Stimulated activated CD8-positive, alpha-beta memory T cell treated with anti-CD3 and anti-CD28 coated beads, Interleukin-15, amount 100 ng/mL, for 24 hours (primary cell): ENCODE measurements around the gene LAMTOR1.

Experiments used
- DNase-seq: peaks from one replicate; pipeline ENCODE4 v3.0.0-alpha.2; 2020; ENCODE audit warnings: low read depth

Gene LAMTOR1

GRCh38 chr11:72119198-72119597 is 16.1 kb upstream of the LAMTOR1 start:
- no peak for DNase-seq

- no peak for DNase-seq
These were observed 13.1 kb upstream of the LAMTOR1 start for GRCh38 chr11:72116019-72116755.

- no peak for DNase-seq
These were observed 11.5 kb upstream of the LAMTOR1 start for GRCh38 chr11:72114570-72114969.

GRCh38 chr11:72112978-72113808 is 10.1 kb upstream of the LAMTOR1 start:
- DNase-seq = no peak

DNA sequence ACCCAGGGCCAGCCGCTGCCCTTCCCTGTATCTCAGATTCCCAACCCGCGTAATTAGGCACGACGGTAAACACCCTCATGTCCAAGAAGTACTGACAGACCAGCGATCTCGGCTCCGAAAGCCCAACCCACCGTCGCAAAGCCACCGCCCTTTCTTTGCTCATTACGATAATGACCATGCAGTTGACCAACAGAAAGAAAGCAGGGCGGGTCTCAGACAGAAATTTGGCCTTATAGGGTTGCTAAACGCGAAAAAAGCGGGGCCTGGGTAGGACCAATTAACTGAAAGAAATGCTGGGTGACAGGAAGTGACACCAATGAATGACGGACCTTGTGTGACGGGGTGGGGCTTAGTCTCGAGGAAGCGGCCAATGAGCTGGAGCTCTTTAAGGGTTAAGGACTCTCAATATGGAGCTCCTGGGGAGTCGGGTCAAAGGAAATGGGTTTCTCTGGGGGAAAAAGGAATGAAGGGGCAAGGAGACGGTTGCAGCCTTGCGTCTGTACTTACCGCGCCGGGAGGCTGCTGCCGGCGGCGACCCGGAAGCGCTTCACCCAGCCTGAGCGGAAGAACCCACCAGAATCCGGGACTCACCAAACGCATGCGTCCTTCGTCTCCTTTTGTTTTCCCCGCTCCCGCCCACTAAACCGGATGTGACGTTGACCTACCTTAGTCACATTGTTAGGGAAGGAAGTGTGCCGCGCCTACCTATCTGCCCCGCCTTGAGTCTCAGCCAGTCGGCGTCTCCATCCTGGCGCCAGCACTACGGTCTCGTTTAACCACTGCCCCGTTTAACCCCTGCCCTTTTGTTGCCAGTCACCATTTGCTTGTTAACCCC is 9.3 kb upstream of the LAMTOR1 start, which contains the start of gene ANAPC15:
ANAPC15 (minus strand) TSS at position 553 of the 835 bp plus-strand sequence. CDS start 1,419 bp downstream, outside the sequence.
- peak; percentile 95 for DNase-seq

- DNase-seq = no peak
These were observed 8.4 kb upstream of the LAMTOR1 start for GRCh38 chr11:72111300-72112142.

DNA sequence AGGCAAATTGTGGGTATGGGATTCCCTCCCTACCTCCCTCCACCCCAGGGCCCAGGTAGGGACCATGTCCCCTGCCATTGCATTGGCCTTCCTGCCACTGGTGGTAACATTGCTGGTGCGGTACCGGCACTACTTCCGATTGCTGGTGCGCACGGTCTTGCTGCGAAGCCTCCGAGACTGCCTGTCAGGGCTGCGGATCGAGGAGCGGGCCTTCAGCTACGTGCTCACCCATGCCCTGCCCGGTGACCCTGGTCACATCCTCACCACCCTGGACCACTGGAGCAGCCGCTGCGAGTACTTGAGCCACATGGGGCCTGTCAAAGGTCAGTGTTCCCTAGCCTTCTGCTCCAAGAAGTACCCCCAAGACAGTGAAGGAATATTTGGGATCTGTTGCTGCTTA is 2.8 kb upstream of the LAMTOR1 start, which contains the start of gene TOMT:
TOMT (plus strand) TSS at position 37 of the 400 bp plus-strand sequence; CDS start at position 65, 28 bp downstream.
- DNase-seq = no peak

GRCh38 chr11:72103754-72104167 is 664 bp upstream of the LAMTOR1 start:
- DNase-seq = no peak

DNA sequence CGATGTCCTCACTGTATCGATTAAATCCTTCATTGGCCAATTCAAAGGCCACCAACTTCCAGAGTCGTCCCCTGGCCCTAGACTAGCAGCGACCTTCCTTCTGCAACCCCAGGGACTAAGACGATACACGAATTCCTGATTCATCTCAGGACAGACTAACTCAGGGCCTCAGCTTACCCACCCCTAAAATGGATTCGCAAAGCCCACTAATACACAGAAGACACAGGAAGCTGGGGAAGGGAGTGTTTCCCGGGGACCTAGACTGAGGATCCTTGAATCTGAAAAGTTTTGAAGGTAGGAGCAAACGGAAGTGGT is 509 bp downstream of the LAMTOR1 start:
- no peak for DNase-seq

DNA sequence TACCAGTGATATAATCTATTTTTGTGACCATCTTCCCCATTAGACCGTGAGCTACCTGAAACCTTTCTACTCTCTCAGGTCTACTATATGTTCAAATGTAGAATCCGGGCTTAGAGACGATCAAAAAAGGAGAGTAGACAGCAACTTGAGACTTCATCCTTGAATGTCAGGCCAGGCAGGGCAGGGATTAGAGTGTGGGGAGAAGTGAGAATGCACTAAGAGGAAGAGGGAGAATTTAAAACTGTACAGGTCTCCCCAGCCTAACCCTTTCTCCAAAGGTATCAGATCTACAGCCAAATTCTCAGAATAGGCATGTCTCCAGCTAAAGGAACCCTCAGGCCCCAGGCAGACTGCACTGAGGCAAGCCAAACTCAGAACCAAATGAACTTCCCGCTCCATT is 935 bp downstream of the LAMTOR1 start:
- no peak for DNase-seq

DNA sequence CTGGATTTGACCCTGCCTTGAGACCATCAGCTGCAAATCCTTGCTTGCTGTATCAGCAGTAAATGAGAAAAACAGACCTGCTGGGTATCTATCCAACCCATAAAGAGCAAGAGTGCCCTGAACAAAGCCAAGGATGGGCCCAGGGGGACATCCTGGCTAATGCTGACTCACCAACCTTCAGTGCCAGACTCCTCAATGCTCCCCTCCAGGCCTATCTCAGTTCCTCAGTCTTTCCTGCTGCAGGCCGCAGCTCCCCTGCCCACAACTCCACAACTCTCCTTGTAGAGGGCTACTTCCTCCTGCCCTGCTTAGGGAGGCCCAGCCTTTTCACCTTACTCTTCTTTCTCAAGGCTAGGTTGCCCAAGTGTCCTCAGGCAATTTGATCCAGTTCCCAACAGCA is 2.6 kb downstream of the LAMTOR1 start:
- DNase-seq = no peak

GRCh38 chr11:72100009-72100408 is 3.1 kb downstream of the LAMTOR1 start:
- no peak for DNase-seq

- no peak for DNase-seq
These were observed 4.4 kb downstream of the LAMTOR1 start for GRCh38 chr11:72098741-72099140.

DNA sequence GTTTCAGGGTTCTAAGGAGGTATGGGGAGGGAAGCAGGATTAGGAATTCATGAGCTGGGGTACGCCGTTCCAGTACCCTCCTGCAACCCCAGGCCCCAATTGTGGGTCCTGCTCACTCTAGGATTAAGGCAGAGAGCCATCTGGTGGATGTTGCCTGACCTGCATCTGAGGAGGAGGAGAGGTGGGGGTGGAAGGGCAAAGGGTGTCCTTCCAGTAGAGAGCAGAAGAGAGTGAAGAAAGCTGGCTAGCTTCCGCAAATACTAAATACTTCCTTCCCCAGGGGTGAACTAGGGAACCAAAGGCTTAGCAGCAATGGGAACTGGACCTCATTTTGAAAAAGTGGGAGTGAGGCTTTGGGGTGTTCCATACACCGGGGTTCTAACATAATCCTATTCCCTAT is 11.8 kb downstream of the LAMTOR1 start:
- DNase-seq = no peak

- DNase-seq = no peak
These were observed 14.9 kb downstream of the LAMTOR1 start for GRCh38 chr11:72088076-72088808.

DNA sequence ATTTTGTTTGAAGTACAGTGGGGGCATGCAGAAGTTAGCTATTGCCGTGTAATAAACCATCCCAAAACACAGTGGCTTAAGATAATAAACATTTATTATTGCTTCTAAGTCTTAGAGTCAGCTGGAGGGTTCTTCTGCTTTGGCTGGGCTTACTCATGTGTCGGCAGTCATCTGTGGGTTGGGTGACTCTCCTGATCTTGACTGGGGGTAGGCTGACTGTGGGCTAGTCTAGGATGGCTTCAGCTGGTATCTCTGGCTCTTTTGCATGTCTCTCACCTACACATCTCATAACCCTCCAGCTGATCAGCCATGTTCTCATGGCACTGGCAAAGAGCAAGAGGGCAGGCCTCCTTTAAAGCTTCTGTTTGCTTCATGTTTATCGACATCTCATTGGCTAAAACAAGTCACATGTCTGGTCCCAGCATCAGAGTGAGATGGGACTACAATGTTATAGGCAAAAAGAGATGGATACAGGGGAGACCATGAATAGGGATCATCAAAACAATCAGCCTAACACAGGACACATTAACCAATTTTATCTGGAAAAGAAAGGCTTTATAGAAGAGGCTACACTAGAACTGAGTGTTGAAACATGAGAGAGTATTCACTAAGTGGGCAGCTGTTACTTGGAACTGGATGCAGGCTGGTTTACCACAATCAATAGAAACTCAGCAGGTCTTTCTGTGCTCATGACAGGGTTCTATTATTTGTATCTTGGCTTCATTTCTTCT is 17.3 kb downstream of the LAMTOR1 start:
- no peak for DNase-seq

- no peak for DNase-seq
These were observed 18.1 kb downstream of the LAMTOR1 start for GRCh38 chr11:72084965-72085364.

DNA sequence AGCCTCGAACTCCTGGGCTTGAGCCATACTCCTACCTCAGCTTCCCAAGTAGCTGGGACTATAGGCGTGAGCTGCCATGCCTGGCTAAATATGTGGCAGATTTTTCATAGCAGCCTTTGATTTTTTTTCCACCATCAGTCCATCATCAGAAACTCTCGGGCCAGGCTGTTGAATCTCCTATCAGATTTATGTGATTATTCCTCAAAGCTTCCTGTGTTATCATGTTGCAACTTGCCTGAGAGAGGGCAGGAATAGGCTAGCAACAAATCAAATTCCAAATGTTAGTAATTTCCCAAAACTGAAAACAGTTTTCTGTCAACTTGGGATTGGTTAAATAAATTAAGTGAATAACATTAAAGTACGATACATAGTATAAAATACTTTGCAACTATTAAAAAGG is 19.0 kb downstream of the LAMTOR1 start:
- DNase-seq = no peak

DNA sequence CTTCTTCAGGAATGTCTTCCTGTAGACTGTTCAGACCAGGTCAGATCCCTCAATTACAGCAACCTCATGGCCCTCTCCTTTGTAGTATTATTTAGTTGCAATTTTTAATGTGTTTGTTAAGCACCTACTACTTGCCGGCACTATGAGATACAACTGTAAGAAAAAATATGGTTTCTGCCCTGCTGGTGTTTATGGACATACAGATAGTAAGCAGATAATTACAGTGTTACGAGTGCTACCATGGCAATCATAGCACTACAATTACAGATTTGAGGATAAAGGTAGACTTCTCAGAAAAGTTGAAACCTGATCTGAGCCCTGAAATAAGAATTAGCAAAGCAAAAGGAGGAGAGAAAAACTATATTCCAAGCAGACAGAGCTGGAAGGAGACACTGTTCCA is 19.7 kb downstream of the LAMTOR1 start:
- no peak for DNase-seq

GRCh38 chr11:72081821-72082453 is 21.2 kb downstream of the LAMTOR1 start:
- no peak for DNase-seq
